HG03571 (cell line): ENCODE measurements around the gene KRT31.
"Not testable (repeated sequence)": the region's sequence is repeated elsewhere in the genome, so short reads cannot be mapped to it uniquely, and the experiment has no call there.

Source experiments
- ATAC-seq: cut with Tn5 transposase; IDR thresholded peaks from one replicate; pipeline ENCODE4 v1.9.1; 2021; ENCODE audit not compliant: unreplicated experiment

Gene KRT31

DNA sequence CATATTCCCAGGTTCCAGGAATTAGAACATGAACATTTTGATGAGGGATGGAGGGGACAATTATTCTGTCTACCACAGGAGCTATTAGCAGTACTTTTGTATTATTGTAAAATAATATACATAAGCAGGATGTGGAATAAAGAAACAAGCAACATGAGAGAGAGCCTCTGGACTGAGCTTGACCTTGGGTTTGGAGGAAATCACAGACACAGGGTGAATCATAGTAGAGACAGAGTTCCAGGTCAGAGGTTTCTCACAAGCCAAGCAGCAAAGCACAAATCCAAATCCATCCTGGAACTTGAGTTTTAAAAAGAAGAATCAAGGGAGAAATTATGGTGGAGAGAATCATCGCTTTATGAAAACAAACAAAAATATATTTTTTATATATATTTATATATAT is 5.1 kb downstream of the KRT31 start:
- ATAC-seq = no peak

DNA sequence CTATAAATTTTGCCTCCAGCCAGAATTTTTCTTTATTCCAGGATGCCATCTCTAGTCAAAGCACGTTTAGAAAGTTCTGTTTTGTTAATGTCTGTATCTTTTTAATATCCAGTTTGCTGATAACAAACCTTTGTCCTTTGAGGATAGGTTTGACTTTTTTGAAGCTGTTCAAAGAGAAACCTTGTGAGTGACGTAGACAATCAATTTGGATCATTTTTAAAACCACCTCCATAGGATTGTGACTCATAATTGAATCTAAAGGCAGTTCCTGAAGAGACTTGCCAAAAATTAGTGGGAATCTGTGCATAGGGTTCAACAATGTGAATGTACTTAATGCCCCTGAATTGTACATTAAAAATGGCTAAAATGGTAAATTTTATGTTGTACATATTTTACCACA is 5.9 kb downstream of the KRT31 start:
- no peak for ATAC-seq

DNA sequence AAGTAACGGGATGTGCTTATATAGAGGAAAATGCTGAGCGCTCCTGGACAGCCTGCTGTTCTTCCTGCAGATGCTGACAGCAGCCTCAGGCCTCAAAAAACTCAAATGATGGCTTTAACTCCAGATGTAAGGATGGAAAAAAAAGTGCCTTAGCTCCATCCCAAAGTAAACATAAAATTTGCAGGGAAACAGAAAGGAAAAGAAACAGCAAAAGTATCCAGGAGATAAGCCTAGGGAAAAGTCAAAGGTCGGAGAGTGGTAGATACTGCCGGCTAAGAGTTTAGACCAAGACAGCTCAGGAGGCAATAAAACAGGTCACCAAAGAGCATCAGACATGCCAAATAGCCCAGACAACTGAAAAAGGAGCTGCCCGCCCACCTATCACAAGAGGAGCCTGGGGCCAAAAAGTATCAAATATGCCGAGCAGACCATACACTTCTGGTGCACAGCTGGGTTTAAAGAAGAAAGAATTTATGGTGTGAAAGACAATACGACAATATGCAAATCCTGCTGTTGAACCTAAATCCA is 6.9 kb downstream of the KRT31 start:
- no peak for ATAC-seq

DNA sequence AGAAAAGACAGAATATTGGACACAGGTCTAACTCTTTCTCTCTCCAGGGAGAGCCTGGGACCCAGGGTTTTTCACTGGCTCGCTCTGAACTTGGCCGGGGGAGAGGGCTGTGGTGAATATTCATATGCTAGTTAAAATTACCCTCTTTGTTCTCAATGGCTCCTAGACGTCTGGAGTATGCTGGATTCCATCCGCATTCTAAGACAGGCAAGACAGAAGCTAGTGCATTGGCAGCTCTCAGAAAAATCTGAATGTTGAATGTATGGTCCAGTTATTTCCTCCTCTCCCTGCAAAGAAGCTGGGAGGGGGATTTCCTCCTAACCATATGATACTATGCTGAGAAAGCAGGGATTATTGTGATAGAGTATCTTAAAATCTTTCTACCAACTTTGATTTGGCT is 9.7 kb downstream of the KRT31 start:
- no peak for ATAC-seq

DNA sequence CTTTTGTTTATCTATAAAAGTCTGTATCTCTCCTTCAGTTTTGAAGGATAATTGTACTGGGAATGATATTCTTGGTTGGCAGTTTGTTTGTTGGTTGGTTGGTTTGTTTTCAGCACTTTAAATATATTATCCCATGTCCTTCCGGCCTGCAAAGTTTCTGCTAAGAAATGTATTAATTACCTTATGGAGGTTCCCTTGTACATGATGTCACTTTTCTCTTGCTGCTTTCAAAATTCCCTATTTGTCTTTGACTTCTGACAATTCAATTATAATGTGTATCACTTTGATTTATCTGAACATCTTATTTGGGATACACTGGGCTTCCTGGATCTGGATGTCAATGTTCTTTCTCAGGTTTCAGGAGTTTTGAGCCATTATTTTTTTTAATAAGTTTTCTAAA is 11.2 kb downstream of the KRT31 start:
- no peak for ATAC-seq

DNA sequence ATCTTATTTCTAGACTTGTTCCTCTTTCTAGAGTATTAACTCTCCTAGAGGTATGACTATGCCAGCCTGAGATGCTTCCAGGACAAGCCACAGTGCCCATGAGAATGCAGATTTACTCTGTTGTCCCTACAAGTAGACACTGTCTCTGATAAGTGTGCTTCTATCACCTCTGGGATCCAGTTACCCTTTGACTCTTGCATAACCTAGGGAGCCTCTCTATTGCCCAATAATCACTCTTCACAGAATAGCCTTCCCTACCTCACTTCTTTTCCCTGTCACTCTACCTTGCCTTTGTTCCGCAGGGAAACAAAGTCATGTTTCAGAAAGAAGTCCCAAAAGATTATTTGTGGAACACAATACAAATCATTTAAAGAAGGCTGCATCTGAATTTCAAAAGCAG is 13.7 kb downstream of the KRT31 start:
- no peak for ATAC-seq

DNA sequence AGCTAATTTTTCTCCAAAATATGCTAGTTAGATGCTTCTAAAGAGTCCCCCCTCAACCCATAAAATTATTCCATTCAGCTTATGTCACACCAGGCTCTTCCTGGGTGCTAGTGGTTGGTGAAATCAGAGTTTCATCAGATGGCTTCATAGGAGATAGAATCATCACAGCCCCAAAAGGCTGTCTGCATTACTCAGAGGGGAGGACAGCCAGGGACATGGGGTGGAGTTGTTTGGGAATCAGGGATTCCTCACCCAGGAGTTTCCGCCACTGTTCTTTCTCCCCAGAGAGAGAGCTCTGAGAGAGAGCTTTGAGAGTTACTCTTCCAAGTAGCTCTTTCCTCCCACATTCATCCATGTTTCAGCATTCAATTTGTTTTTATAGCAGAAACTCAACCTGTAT is 15.0 kb downstream of the KRT31 start:
- ATAC-seq = no peak

DNA sequence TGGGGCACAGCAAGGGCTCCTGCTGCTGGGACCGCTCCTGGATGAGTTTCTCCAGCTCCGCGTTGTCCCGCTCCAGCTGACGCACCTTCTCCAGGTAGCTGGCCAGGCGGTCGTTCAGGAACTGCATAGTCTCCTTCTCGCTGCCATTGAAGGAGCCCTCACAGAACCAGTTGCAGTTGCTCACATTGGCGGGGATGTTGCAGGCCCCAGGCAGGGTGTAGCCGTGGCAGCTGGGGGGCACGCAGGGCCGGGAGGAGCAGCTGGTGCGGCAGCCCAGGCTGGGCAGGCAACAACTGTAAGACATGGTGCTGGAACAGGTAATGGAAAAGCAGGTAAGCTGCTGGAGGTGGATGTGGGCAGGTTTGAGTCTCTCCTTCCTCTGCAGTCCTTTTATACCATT is 15.5 kb downstream of the KRT31 start, which contains the start of gene KRT34:
KRT34 (minus strand) TSS at position 364 of the 400 bp plus-strand sequence; CDS start at position 304, 60 bp downstream.
- ATAC-seq = not testable (repeated sequence)

DNA sequence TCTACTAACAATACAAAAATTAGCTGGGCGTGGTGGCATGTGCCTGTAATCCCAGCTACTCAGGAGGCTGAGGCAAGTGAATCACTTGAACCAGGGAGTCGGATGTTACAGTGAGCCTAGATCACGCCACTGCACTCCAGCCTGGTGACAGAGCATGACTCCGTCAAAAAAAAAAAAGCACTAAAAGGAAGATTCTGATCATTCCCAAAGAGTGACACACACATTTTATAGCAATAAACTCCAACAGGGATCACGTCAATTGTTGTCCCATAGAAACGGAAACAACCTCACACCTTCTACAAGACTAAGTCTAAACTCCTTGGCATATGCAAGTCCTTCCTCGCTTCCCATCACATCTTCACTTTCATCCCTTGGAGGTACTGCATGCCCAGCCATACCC is 17.3 kb downstream of the KRT31 start:
- ATAC-seq = not testable (repeated sequence)

DNA sequence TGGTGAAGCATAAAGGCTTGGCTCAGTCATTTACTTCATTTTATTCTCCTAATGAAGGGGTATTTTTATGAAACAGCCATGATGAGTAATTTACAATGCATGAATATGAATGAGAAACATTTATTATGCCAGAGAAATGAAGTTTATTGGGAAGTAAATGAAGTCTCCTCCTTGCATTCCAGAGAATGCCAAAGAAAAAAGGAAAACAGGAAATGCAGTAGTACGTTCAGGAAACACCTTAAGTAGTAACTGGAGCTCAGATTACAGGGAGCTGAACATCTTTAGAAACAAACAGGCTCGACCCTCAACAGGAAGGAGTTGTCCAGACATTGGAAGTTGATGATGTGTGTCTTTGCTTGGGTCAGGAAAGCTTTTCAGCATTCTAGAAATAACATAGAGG is 19.9 kb downstream of the KRT31 start:
- no peak for ATAC-seq

DNA sequence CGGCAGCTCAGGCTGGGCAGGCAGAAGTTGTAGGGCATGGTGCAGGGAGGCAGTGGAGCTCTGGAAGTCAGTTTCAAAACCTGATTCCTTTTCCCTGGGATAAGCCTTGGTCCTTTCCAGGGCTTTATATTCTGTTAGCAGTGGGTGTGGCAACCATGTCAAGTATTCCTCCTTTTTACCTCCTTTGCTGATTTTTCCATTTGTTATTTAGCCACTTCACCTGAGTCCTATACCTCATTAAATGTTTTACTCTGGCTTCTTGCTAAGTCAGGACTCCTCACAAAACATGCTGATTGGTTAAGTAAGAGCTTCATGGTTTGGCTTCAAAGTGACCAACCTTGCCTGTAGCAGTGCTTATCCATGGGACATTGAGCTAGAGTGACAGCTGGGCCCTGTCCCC is 27.7 kb downstream of the KRT31 start, which contains the start of gene KRT33B:
KRT33B (minus strand) TSS at position 101 of the 400 bp plus-strand sequence; CDS start at position 38, 63 bp downstream.
- no peak for ATAC-seq

DNA sequence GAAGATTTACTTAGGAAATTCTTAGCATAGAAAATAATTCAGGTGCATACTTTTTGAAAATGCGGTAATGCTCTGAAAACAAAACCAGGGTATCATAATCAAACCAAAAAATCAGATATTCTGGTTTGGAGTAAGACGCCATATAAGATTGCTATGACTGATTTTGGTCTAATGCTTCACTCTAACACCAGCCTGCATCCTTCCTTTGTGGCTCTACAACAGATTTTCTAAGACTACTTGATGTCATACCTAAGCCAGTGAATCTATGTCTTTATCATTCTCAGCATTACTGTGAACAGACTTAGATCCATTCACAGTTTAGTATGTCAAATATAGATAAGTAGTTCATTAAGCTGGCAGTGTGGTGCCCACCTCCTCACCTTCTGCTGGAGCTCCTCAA is 28.4 kb downstream of the KRT31 start:
- no peak for ATAC-seq

DNA sequence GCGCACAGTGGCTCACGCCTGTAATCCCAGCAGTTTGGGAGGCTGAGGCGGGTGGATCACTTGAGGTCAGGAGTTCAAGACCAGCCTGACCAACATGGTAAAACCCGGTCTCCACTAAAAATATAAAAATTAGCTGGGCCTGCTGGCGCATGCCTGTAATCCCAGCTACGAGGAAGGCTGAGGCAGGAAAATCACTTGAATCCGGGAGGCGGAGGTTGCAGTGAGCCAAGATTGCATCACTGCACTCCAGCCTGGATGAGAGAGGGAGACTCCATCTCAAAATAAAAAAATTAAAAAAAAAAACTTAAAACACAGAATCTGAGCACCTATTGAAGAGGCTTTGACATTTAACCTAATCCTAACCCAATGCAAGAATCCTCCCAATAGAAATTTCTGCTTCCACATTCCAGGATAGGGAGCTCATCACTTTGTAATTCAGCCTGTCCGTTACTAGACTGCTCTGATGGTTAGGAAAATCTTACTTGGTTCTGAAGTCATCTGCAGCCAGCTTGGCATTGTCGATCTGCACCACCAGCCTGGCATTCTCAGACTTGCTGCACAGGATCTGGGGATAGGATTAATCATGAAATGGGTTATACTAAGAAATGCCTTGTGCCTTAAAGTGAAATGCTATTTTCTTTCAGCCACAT is 29.9 kb downstream of the KRT31 start:
- ATAC-seq = no peak

DNA sequence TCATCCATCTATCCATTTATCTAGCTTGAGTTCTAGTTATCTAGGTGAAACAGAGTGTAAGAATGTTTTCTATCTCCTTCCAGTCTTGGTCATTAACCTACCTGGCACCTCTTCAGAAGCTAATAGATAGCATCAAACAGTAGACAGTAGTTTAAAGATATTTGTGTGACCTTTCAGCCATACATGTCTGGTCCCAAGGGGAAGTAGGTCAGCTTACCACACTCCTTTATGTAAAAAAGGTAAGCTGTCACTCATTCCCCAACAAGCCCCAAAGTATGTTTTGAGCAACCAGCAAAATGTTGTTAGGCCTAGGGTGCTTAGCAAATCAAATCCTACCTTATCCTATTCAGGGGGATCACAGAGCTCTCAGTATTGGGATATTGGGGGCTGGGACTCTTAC is 31.3 kb downstream of the KRT31 start:
- ATAC-seq = no peak

DNA sequence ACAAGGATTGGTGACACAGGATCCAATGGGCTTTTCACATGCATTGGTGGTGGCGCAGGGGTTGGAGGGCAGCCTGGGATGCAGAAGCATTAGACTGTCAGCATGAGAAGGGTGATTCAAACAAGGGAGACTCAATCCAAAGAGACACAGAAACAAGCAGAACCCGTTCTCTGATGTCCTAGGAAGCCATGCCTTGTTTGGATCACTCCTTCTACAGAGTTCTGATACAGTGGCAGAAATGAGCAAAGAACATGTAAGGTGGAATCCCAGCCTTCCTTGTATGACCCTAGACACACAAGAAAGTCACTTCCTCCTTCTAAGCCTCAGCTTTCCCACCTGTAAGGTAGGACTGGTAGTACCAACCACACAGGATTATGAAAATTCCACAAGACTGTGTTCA is 33.5 kb downstream of the KRT31 start:
- ATAC-seq = no peak

DNA sequence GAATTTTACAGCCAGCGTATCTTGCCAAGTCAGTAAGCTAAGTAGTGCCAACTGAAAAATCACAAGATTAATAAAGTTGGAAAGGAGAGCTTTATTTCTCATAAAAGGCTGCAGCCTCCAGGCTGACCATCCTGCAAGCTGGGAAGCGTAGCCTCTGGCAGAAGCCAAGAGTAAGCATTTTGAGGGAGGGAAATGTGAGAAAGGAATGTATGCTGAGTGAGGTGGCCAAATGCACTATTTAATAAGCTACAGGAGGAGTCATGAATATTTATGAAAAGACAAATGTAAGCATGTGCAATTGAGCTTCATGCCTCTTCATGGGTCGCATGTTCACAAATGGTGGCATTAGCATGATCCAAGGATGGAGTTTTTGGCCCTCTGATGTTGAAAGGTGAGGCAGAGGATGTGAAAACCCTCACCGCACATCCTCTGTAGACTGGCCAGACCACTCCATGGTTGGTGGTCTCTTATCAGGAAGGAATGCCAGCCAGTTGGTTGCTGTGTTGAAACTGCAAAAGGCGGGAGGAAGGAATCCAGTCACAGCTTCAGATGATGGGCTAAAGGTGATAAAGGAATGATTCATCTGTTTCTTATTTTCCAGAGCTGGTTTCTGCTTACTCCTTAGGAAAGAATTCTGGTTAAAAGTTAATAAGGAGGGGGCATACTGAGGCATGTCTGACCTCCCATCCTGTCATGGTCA is 37.0 kb downstream of the KRT31 start:
- ATAC-seq = no peak

DNA sequence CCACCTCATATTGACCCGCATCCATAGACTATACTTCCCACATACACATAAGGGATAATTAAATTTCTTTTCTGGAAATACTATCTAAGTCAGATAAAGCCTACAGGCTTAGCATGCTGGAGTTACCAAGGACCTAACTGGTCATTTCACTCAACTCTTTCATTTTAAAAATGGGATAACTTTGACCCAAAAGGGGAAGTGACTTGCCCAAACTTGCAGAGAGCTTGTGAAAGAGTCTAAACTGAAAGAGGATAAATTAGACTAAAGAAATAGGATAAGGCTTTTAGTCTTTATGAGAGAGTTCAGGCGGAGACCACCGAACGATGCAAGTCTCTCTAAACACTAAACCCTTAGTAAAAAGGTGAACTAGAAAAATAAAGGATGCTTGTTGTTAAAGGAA is 42.9 kb downstream of the KRT31 start:
- no peak for ATAC-seq

DNA sequence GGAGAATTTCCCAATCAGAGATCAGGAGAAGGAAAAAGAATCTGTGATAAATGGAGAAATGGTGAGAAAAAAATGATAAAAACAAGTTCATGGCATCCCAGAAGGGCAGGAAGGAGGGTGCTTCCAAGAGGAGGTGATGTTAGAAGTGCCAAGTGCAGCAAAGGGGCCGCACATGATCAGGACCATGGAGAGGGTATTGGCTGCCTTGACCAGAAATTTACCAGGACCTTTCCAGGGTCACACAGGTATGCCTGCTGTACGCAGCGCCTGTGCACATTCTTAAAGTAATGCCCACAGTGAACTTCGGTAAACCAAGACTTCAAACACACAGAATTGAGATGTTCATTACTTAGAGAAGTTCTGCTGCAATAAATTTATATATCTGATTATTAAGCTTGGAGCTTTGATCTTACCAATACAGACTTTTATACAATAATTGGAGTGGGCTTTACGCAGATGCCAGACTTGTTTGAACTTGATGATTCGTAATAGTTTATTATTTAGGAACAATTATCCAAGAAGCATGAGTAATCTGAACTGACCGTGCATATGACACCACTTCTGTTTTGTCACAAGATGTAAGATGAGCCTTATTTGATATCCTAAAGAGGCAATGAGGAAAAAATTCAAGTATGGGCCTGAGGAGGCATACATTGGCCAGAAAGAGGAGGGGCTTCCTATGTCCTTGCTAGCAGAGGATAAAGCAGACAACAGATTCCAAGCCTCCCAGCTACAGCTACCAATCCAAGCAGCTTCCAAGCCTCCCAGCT is 44.6 kb downstream of the KRT31 start:
- ATAC-seq = no peak

DNA sequence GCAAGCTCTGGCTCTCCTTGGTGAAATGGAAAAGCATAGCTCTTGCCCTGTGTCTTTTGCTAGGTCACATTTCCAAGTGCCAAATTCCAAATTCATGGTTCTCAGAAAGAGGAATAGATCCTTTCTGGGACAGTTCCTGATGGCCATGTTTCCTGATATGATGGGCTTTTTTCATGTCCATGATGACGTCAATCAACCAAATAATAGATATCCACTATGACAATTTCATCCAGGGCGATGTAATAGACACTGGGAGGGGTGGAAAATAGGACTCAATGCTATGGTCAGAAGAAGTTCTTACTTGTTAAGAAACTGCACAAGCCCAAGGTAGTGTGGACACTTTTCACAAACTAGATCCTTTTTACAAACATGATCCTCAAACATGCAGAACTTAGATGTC is 46.2 kb downstream of the KRT31 start:
- ATAC-seq = no peak

DNA sequence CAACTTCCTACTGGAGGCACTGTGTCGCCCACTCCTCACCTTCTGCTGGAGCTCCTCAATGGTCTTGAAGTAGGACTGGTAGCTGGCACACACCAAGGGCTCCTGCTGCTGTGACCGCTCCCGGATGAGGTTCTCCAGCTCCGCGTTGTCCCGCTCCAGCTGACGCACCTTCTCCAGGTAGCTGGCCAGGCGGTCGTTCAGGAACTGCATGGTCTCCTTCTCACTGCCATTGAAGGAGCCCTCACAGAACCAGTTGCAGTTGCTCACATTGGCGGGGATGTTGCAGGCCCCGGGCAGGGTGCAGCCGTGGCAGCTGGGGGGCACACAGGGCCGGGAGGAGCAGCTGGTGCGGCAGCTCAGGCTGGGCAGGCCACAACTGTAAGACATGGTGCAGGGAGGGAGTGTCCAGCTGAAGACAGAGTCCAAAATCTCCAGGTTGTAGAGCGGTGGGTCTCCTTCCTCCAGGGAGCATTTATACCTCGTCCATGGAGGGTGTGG is 47.0 kb downstream of the KRT31 start, which contains the start of gene KRT33A:
KRT33A (minus strand) TSS at position 448 of the 498 bp plus-strand sequence; CDS start at position 387, 61 bp downstream.
- ATAC-seq = not testable (repeated sequence)
